ENCODE data around the gene TFDP1.
"Not testable (repeated sequence)": the region's sequence is repeated elsewhere in the genome, so short reads cannot be mapped to it uniquely, and the experiment has no call there.

Gene TFDP1

GRCh38 chr13:113616991-113617749, 32.6 kb downstream of the TFDP1 start:
- peak; percentile 74 for DNase-seq (ENCODE audit: low read depth, low spot score)

- DNase-seq (ENCODE audit: low read depth, low spot score), result no peak
Observed at GRCh38 chr13:113617961-113618360, 33.4 kb downstream of the TFDP1 start.

GRCh38 chr13:113618455-113618854, 33.9 kb downstream of the TFDP1 start:
- DNase-seq (ENCODE audit: low read depth, low spot score), result no peak

GRCh38 chr13:113620036-113620796, 35.7 kb downstream of the TFDP1 start:
- peak; percentile 57 for DNase-seq (ENCODE audit: low read depth, low spot score)

GRCh38 chr13:113621046-113621445, 36.5 kb downstream of the TFDP1 start:
- DNase-seq (ENCODE audit: low read depth, low spot score), result no peak

GRCh38 chr13:113621498-113621897, 36.9 kb downstream of the TFDP1 start:
- peak; percentile 64 for DNase-seq (ENCODE audit: low read depth, low spot score)

- DNase-seq (ENCODE audit: low read depth, low spot score), result not testable (repeated sequence)
Observed at GRCh38 chr13:113621986-113622550, 37.5 kb downstream of the TFDP1 start.

GRCh38 chr13:113622791-113623490, 38.4 kb downstream of the TFDP1 start:
- no peak for DNase-seq (ENCODE audit: low read depth, low spot score)

GRCh38 chr13:113623491-113624234, 39.1 kb downstream of the TFDP1 start:
- no peak for DNase-seq (ENCODE audit: low read depth, low spot score)

- no peak for DNase-seq (ENCODE audit: low read depth, low spot score)
Observed at GRCh38 chr13:113624235-113624587, 39.7 kb downstream of the TFDP1 start.

- not testable (repeated sequence) for DNase-seq (ENCODE audit: low read depth, low spot score)
Observed at GRCh38 chr13:113624640-113625304, 40.2 kb downstream of the TFDP1 start.

- DNase-seq (ENCODE audit: low read depth, low spot score), result no peak
Observed at GRCh38 chr13:113625965-113626721, 41.6 kb downstream of the TFDP1 start.

GRCh38 chr13:113627136-113627535, 42.6 kb downstream of the TFDP1 start:
- DNase-seq (ENCODE audit: low read depth, low spot score), result no peak

- no peak for DNase-seq (ENCODE audit: low read depth, low spot score)
Observed at GRCh38 chr13:113628291-113629270, 44.0 kb downstream of the TFDP1 start.

- DNase-seq (ENCODE audit: low read depth, low spot score), result no peak
Observed at GRCh38 chr13:113629866-113630265, 45.3 kb downstream of the TFDP1 start.

- no peak for DNase-seq (ENCODE audit: low read depth, low spot score)
Observed at GRCh38 chr13:113630296-113630695, 45.7 kb downstream of the TFDP1 start.

GRCh38 chr13:113630804-113631203, 46.3 kb downstream of the TFDP1 start:
- no peak for DNase-seq (ENCODE audit: low read depth, low spot score)

GRCh38 chr13:113631341-113632095, 47.0 kb downstream of the TFDP1 start:
- DNase-seq (ENCODE audit: low read depth, low spot score), result no peak
